Activated CD8-positive, alpha-beta T cell treated with anti-CD3 and anti-CD28 coated beads, Interleukin-2, amount 10 ng/mL, durations not matched to agents 7 days and 5 days (primary cell): Measurements from ENCODE around the gene SNAPC3. TPM values are rescaled to one million over a fixed set of nuclear protein-coding genes. Genes with fewer than 3 reads are reported as not detected.

Source experiments
- ATAC-seq: fragments of 150-1000 bp; cut with Tn5 transposase; one replicate; pipeline ENCODE4 v1.10.0; 2021; ENCODE audit warnings: moderate library complexity
- CTCF ChIA-PET: fragments of 350-600 bp; sonication (Branson Sonifier 250); formaldehyde crosslinking; loops from one replicate; lab custom pipeline; 2021; ENCODE audit warnings: antibody characterized with exemption; lab: Charles Lee
- POLR2A ChIA-PET: fragments of 350-600 bp; sonication (Branson Sonifier 250); formaldehyde crosslinking; loops from one replicate; lab custom pipeline; 2021; ENCODE audit warnings: antibody characterized with exemption; lab: Charles Lee
- DNase-seq: peaks from one replicate; pipeline ENCODE4 v3.0.0-alpha.2; 2020
- H3K27ac Mint-ChIP-seq: one replicate; pipeline ENCODE4 v1.8.0; 2021; ENCODE audit warnings: mild to moderate bottlenecking, mixed read lengths
- H3K27me3 Mint-ChIP-seq: one replicate; pipeline ENCODE4 v1.8.0; 2021; ENCODE audit warnings: low read depth, mixed read lengths
- H3K36me3 Mint-ChIP-seq: one replicate; pipeline ENCODE4 v1.8.0; 2021; ENCODE audit warnings: low read depth, mixed read lengths
- H3K4me1 Mint-ChIP-seq: one replicate; pipeline ENCODE4 v1.8.0; 2021; ENCODE audit warnings: low read depth, mixed read lengths
- H3K4me3 Mint-ChIP-seq: one replicate; pipeline ENCODE4 v1.8.0; 2021; ENCODE audit warnings: mild to moderate bottlenecking, mixed read lengths
- H3K9me3 Mint-ChIP-seq: one replicate; pipeline ENCODE4 v1.8.0; 2022; ENCODE audit warnings: mixed read lengths; ENCODE audit not compliant: insufficient read depth
- total RNA-seq, 2 experiments: library from RNA; stranded (reverse); gene quantifications; one replicate each; pipeline ENCODE4 v1.2.3, GENCODE V29; 2021

SNAPC3 gene
- total RNA-seq, 2 experiments from 2014 or later: 21.7 to 22.6 TPM

GRCh38 chr9:15461056-15461455 lies 38.4 kb downstream of the SNAPC3 start:
- POLR2A ChIA-PET: no interaction called here
- Mint-ChIP-seq H3K9me3 (no peaks in the 10 kb centered on the region), H3K36me3 (peaks cover 50% of the 10 kb centered on the region), H3K27ac (no peak overlapping the region), H3K27me3 (no peaks in the 10 kb centered on the region), H3K4me3 (no peak overlapping the region), H3K4me1 (no peaks in the 10 kb centered on the region)
- DNase-seq: no peak
- CTCF ChIA-PET: no interaction called here
- ATAC-seq: no peak

GRCh38 chr9:15461601-15462000 lies 38.9 kb downstream of the SNAPC3 start:
- H3K27ac Mint-ChIP-seq: no peak overlapping the region
- no peaks in the 10 kb centered on the region for H3K4me1 Mint-ChIP-seq
- peaks cover 51% of the 10 kb centered on the region for H3K36me3 Mint-ChIP-seq
- no peak overlapping the region for H3K4me3 Mint-ChIP-seq
- ChIA-PET POLR2A (no interaction called here), CTCF (no interaction called here)
- H3K27me3 Mint-ChIP-seq: no peaks in the 10 kb centered on the region
- ATAC-seq (no peak), DNase-seq (no peak)
- no peaks in the 10 kb centered on the region for H3K9me3 Mint-ChIP-seq

- Mint-ChIP-seq H3K4me1 (no peaks in the 10 kb centered on the region), H3K36me3 (peaks cover 63% of the 10 kb centered on the region), H3K4me3 (no peak overlapping the region), H3K27me3 (no peaks in the 10 kb centered on the region), H3K9me3 (no peaks in the 10 kb centered on the region), H3K27ac (no peak overlapping the region)
- DNase-seq (no peak), ATAC-seq (no peak)
- ChIA-PET CTCF (interaction anchor here (0.6 to 1.4 kb wide), 3 partner anchors 11 to 190 kb away, joined by 3 to 4 read pairs (median 4); no protein-coding TSS in a partner anchor), POLR2A (no interaction called here)
Measured at GRCh38 chr9:15468145-15468544, 45.5 kb downstream of the SNAPC3 start.

GRCh38 chr9:15469406-15469805 lies 46.7 kb downstream of the SNAPC3 start:
- ChIA-PET CTCF (interaction anchor here (1.0 kb wide), 2 partner anchors 16 to 17 kb away, joined by 3 to 4 read pairs; no protein-coding TSS in a partner anchor), POLR2A (no interaction called here)
- Mint-ChIP-seq H3K4me1 (no peaks in the 10 kb centered on the region), H3K9me3 (no peaks in the 10 kb centered on the region), H3K27ac (no peak overlapping the region), H3K27me3 (no peaks in the 10 kb centered on the region), H3K4me3 (no peak overlapping the region), H3K36me3 (peaks cover 67% of the 10 kb centered on the region)
- no peak for ATAC-seq
- DNase-seq: no peak

DNA sequence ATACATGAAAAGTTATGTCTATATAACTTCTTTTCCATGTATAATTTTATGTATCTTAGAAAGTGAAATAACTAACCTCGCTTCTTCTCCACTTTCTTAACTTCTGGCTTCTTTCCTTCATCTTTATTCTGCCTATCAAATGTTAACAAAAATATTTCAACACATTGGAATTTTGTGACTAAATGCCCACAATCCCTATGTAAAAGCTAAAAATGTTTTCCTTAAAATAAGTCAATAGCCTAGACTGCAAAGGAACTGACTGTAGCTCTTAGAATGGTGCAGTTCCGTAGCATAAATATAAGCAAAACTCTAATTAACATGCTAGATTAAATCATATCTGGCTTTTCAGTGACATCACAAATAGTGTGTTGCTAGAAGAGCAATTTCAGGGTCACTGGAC lies 47.2 kb downstream of the SNAPC3 start:
- ChIA-PET POLR2A (no interaction called here), CTCF (interaction anchor here (1.0 kb wide), 2 partner anchors 16 to 17 kb away, joined by 3 to 4 read pairs; no protein-coding TSS in a partner anchor)
- DNase-seq (no peak), ATAC-seq (no peak)
- Mint-ChIP-seq H3K9me3 (no peaks in the 10 kb centered on the region), H3K36me3 (peaks cover 66% of the 10 kb centered on the region), H3K4me3 (no peak overlapping the region), H3K27me3 (no peaks in the 10 kb centered on the region), H3K4me1 (no peaks in the 10 kb centered on the region), H3K27ac (no peak overlapping the region)

DNA sequence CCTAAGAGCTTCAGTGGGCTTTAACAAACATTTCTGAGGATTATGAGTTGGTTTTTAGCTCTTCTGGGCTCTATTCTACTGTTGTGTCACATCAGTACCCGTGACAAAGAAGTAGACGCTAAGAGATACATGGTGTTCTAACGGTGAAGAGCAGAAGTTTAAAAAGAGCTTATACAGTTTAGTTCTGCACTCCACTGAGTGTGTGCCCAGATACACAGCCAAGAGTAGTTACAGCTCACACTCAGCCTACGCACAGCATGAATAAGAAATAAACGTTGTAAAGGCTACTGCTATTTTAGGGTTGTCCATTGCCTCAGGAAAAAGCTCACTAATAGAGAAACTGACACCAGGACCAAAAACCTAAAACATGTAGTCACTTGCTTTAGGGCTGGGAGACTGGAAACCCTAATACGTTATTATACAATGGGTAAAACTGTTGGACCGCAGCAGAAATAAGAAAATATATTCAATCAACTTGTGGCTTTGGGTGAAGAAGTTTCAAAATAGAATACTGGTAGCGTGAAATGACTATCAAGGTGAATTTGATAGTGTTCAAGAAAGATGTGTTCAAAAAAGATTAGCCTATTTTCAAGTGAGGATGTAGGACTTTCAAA lies 53.4 kb downstream of the SNAPC3 start:
- ATAC-seq (no peak), DNase-seq (no peak)
- no peaks in the 10 kb centered on the region for H3K9me3 Mint-ChIP-seq
- H3K36me3 Mint-ChIP-seq: peaks cover 52% of the 10 kb centered on the region
- no peak overlapping the region for H3K27ac Mint-ChIP-seq
- H3K4me1 Mint-ChIP-seq: no peaks in the 10 kb centered on the region
- no peaks in the 10 kb centered on the region for H3K27me3 Mint-ChIP-seq
- H3K4me3 Mint-ChIP-seq: no peak overlapping the region
- ChIA-PET CTCF (interaction anchor here (0.9 to 1.8 kb wide), 3 partner anchors 16 to 25 kb away, joined by 3 to 5 read pairs (median 3); no protein-coding TSS in a partner anchor), POLR2A (no interaction called here)

DNA sequence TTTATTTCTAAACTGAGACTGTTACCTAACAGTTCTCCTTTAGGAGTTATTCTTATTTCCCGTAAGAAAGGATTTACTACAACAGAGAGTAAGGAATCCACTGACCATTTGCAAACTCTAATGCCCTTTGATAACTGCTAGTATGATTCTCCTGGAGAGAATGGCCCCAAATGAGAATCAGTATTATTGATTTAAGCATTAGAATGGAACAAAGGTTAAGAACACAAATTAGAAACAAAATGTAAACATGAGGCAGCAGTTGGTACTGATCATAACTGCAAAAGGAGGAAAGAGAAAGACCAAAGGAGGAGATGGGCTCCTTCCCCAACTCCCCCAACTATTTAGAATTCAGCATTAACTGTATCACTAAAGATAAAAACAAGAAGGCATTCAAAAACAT lies 57.4 kb downstream of the SNAPC3 start:
- Mint-ChIP-seq H3K27me3 (no peaks in the 10 kb centered on the region), H3K4me3 (no peak overlapping the region), H3K27ac (no peak overlapping the region), H3K36me3 (peaks cover 45% of the 10 kb centered on the region), H3K4me1 (peaks cover 10% of the 10 kb centered on the region), H3K9me3 (no peaks in the 10 kb centered on the region)
- no peak for DNase-seq
- ChIA-PET CTCF (no interaction called here), POLR2A (no interaction called here)
- no peak for ATAC-seq

- H3K9me3 Mint-ChIP-seq: no peaks in the 10 kb centered on the region
- DNase-seq (no peak), ATAC-seq (no peak)
- peaks cover 45% of the 10 kb centered on the region for H3K36me3 Mint-ChIP-seq
- peak overlapping the region; percentile 62 for H3K27ac Mint-ChIP-seq
- H3K4me3 Mint-ChIP-seq: no peak overlapping the region
- POLR2A ChIA-PET: no interaction called here
- CTCF ChIA-PET: interaction anchor here (0.7 to 1.5 kb wide), 3 partner anchors 23 to 127 kb away, joined by 3 to 4 read pairs (median 4); no protein-coding TSS in a partner anchor
- H3K4me1 Mint-ChIP-seq: peaks cover 19% of the 10 kb centered on the region
- no peaks in the 10 kb centered on the region for H3K27me3 Mint-ChIP-seq
Measured at GRCh38 chr9:15482146-15482545, 59.5 kb downstream of the SNAPC3 start.

GRCh38 chr9:15484802-15485201 lies 62.1 kb downstream of the SNAPC3 start:
- DNase-seq (no peak), ATAC-seq (no peak)
- no peaks in the 10 kb centered on the region for H3K9me3 Mint-ChIP-seq
- POLR2A ChIA-PET: interaction anchor here (1.5 kb wide), 1 partner anchor 25 kb away, joined by 5 read pairs; no protein-coding TSS in a partner anchor
- H3K27me3 Mint-ChIP-seq: no peaks in the 10 kb centered on the region
- H3K27ac Mint-ChIP-seq: no peak overlapping the region
- no peak overlapping the region for H3K4me3 Mint-ChIP-seq
- peaks cover 19% of the 10 kb centered on the region for H3K4me1 Mint-ChIP-seq
- CTCF ChIA-PET: interaction anchor here (0.8 kb wide), 1 partner anchor 49 kb away, joined by 3 read pairs; no protein-coding TSS in a partner anchor
- peaks cover 47% of the 10 kb centered on the region for H3K36me3 Mint-ChIP-seq

DNA sequence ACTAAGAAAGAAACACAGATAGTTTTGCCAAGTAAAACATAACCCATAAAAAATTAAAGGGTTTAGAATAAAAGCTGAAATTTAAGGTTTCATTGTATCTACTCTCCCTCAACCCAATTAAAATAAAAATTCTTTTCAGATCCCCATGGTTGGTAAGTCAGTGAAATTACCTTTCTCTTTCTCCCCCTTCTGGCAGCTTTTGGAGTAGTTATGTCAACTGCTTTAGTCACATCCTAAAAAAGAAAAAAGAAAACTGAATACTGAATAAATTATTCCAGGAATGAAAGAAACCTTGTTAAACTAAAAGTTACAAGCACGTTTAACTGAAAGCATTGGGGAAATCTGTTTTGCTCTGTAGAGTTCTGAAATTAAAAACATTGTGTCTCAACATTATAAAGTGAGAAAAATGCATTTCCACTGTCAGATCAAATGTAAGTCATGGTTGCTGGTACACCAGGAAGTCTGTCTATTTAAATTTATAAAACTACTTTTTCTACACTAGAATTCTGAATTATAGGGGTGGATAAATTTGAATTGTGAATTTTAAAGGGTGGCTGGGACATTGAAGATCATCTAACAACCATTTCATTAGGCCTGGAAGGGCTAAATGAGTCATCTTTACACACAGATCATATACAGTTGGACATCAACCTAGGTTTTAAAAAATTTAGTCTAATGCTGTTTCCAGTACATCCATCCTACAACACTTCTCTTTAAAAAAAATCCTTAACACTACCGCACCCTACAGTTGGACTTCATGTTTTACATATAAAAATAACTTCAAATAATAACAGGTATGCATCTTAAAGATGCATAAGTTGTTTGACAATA lies 63.4 kb downstream of the SNAPC3 start:
- DNase-seq: no peak
- Mint-ChIP-seq H3K36me3 (peaks cover 51% of the 10 kb centered on the region), H3K4me3 (no peak overlapping the region), H3K27ac (no peak overlapping the region), H3K9me3 (no peaks in the 10 kb centered on the region), H3K4me1 (peaks cover 19% of the 10 kb centered on the region), H3K27me3 (no peaks in the 10 kb centered on the region)
- ChIA-PET POLR2A (no interaction called here), CTCF (interaction anchor here (1.0 to 1.1 kb wide), 2 partner anchors 17 to 186 kb away, joined by 3 read pairs; no protein-coding TSS in a partner anchor)
- no peak for ATAC-seq

DNA sequence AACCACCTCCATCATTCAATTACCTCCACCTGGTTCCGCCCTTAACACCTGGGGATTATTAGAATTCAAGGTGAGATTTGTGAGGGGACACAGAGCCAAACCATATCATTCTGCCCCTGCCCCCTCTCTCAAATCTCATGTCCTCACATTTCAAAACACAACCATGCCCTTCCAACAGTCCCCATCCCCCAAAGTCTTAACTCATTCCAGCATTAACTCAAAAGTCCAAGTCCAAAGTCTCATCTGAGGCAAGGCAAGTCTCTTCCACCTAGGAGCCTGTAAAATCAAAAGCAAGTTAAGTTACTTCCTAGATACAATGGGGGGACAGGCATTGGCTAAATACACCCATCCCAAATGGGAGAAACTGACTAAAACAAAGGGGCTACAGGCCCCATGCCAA lies 69.3 kb downstream of the SNAPC3 start:
- ChIA-PET POLR2A (no interaction called here), CTCF (no interaction called here)
- ATAC-seq (no peak), DNase-seq (no peak)
- Mint-ChIP-seq H3K9me3 (peaks cover 5% of the 10 kb centered on the region), H3K36me3 (peaks cover 70% of the 10 kb centered on the region), H3K27me3 (no peaks in the 10 kb centered on the region), H3K4me3 (no peak overlapping the region), H3K27ac (no peak overlapping the region), H3K4me1 (peaks cover 9% of the 10 kb centered on the region)
